Transverse colon (tissue), 4 donors: Measurements from ENCODE around the gene HIC2. TPM values are rescaled to one million over a fixed set of nuclear protein-coding genes. Genes with fewer than 3 reads are reported as not detected.
"Not testable (repeated sequence)": the region's sequence is repeated elsewhere in the genome, so short reads cannot be mapped to it uniquely, and the experiment has no call there.

ENCODE experiments used
- DNase-seq: peaks from one replicate; pipeline ENCODE4 v3.0.0-alpha.2; 2019
- H3K27ac ChIP-seq, 4 donors: fragments of 200-600 bp; sonication (generic); 2 replicates each; pipeline ENCODE4 v1.5.1; 2016 to 2018; ENCODE audit warnings: inconsistent platforms in 4 of 4
- H3K27me3 ChIP-seq: fragments of 200-600 bp; sonication (generic); 2 replicates; pipeline ENCODE4 v1.5.1; 2017; ENCODE audit warnings: inconsistent platforms
- H3K36me3 ChIP-seq, 4 donors: fragments of 200-600 bp; sonication (generic); 2 replicates each; pipeline ENCODE4 v1.5.1; 2017 to 2019; ENCODE audit warnings: inconsistent platforms in 4 of 4
- H3K4me1 ChIP-seq, 4 donors: fragments of 200-600 bp; sonication (generic); 2 replicates each; pipeline ENCODE4 v1.5.1; 2017 to 2020; ENCODE audit warnings: inconsistent platforms in 4 of 4
- H3K4me3 ChIP-seq, 4 donors: fragments of 200-600 bp; sonication (generic); 1 replicate in 1 of 4; 2 replicates in 3 of 4; pipeline versions ENCODE4 v1.5.1 to v1.6.1; 2017 to 2019; ENCODE audit warnings: inconsistent platforms in 4 of 4
- H3K9me3 ChIP-seq, 2 donors: fragments of 200-600 bp; sonication (generic); 2 replicates each; pipeline ENCODE4 v1.5.1; 2017 to 2019; ENCODE audit warnings: inconsistent platforms in 2 of 2
- WGBS, 2 donors: methylation state at CpG; one replicate each; pipeline ENCODE4 v1.1.5; 2018; ENCODE audit warnings: low coverage in 1 of 2; 5-methylcytosine and 5-hydroxymethylcytosine counted together
- in situ Hi-C, 4 donors: fragments of 200-750 bp; cut with MboI; loops; one replicate each; pipeline versions ENCODE4 v1.15.0 to v1.15.1; 2017; ENCODE audit warnings: low sequenced_read_pairs in 3 of 4, low pct_ligation_motif_present in 1 of 4, low pct_unique_long_range_greater_than_20kb in 1 of 4
- intact Hi-C: fragments of 100-400 bp; cut with DNase I; formaldehyde crosslinking; loops from one replicate; pipeline ENCODE4 v1.15.1; 2023; ENCODE audit warnings: low total_unique reads
- total RNA-seq, 4 donors: library from RNA; depleted of rRNA; stranded (reverse); fragments of >200 nt; gene quantifications; one replicate each; pipeline ENCODE4 v1.1.0, GENCODE V29; 2016

The HIC2 gene
- total RNA-seq, 4 donors from 2014 or later: 7.2 to 71.4 (median 9.2) TPM

DNA sequence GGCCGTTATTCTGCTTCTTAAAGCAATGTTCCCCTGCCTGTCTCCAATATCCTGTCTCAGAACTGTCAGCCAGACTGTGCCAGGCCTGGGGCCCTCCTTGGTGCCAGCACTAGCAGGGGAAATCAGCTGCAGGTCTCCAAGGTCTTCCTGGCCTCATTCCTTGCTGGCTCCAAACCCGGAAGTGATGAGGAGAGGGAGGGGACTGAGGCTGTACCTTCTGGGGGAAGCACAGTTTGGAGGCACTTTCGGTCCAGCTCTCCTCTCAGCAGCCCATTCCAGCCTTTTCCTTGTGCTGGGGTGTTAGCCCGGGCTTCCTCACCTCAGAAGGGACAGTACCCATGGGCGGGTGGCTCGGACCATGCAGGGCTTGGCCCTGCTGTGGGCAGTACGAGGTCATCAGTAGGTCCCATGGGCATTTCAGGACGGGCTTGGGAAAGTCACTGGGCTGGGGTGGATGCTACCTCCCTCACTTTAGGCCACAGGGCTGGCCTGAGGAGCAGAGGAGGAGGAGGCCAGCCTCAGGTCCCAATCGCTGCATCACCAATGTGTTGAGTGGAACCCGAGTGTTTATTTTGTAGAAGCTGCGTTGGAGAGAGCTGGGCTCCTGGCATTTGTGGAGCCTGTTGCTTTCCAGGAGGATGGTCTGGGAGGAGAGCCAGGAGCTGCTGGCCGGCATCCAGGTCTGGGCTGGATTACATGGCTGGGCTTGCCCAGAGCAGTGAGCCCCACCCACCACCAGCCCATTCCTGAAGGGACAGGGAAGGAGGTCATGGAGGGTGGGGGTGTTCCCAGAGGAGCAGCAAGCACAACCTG lies 19.0 kb downstream of the HIC2 start:
- in situ Hi-C loops, H3K4me3 ChIP-seq, H3K4me1 ChIP-seq, DNase-seq, intact Hi-C loops, H3K36me3 ChIP-seq, H3K9me3 ChIP-seq, H3K27me3 ChIP-seq: not testable (repeated sequence)
- peak overlapping the region in 3 of 4 donors; percentile 66 to 74 (median 67) for H3K27ac ChIP-seq
- WGBS, 2 donors: no CpG with 5 or more reads among the region's 12 CpGs

DNA sequence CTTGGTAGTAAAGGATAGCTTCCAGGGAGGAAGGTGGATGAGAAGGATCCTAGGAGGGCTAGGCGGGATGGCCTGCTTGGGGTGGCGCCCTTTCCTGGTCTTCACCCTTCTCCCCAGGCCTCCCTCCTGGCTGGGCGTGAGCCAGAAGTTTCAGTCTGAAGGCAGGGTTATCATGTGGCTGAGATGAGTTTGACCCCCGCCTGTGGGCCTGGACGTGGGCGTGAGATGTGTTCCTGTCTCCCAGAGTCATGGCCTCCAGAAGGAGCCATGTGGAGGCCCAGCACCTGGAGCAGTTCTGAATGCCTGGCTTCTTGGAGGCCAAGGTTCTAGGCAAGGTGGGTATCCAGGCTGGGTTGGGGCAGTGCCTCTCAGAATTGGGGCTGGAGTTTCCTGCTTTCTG lies 20.8 kb downstream of the HIC2 start:
- intact Hi-C loops, H3K4me3 ChIP-seq, in situ Hi-C loops, H3K27me3 ChIP-seq, H3K9me3 ChIP-seq, DNase-seq, H3K27ac ChIP-seq, H3K4me1 ChIP-seq, H3K36me3 ChIP-seq: not testable (repeated sequence)
- 93% methylated on average over 4 of the region's 6 CpGs; no CpG with 5 or more reads in 1 of the 2 donors for WGBS, 2 donors

DNA sequence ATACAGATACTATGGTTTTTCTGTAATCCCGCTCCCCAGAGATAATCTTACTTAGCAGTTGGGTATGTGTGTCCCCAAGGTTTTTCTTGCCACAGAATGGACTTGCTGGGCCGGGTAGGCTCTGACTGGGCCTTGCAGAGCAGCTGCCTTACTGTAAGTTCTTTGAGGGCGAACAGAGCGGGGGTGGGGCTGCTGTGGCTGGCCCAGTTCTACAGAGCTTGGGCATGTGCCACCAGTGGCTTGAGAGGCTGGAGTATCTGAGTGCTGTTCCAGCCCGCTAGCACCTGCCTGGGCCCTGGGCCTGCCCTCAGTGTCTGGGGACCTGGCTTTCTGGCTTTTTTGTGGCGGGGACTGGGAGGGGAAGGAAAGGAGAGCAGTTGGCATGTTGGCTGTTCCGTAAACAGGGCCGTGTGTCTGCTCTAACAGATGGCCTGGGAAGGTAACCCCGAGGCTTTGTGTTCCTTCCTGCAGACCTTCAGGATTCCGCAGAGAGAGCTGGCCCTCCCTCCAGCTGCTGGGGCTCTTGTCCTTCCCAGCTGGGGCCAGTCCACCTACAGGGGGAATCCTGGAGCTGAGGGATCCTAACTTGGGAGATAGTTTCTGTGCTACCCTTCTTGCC lies 23.0 kb downstream of the HIC2 start:
- H3K36me3 ChIP-seq, H3K4me3 ChIP-seq, H3K9me3 ChIP-seq, intact Hi-C loops, H3K27ac ChIP-seq, H3K27me3 ChIP-seq, in situ Hi-C loops, H3K4me1 ChIP-seq, DNase-seq: not testable (repeated sequence)
- no CpG with 5 or more reads among the region's 10 CpGs for WGBS, 2 donors

DNA sequence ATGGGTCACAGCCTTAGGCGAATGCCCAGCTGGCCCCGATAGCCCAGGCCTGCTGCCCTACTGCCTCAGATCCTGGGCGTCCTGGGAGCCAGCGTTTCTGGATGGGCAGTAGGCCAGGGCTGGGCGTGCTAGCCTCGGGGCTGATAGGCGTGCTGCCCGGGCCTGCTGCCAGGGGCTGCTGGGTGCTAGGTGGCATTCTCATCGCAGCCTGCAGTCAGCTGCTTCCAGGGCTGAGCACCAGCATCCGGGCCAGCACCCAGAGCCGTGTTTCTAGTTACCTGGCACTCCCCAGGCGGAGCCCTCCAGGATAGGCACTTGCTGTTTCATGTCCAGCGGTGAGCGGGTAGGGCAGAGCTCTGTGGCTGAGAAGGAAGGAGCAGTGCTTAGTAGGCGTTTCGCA lies 23.5 kb downstream of the HIC2 start:
- H3K9me3 ChIP-seq, H3K36me3 ChIP-seq, intact Hi-C loops, H3K27me3 ChIP-seq, H3K4me3 ChIP-seq, H3K27ac ChIP-seq, in situ Hi-C loops, H3K4me1 ChIP-seq, DNase-seq: not testable (repeated sequence)
- WGBS, 2 donors: no CpG with 5 or more reads among the region's 16 CpGs

DNA sequence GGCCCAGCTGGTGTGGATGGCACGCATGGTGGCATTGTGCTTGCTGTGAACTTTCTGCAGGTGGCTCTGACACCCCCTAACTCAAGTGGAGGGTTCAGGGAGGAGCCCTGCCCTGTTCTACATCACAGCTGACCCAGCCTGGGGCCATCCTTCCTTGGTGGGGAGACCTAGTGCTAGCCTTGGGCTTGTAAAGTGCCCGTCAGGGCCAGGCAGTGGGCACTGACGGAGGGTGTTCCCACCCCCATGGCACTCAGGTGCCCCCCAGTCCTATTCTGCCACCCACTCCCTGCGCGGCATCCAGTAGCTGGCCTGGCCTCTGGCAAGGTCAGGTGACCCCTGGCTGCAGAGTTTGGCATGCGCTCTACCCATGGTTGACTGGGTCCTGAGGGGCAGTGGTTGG lies 24.0 kb downstream of the HIC2 start:
- in situ Hi-C loops, intact Hi-C loops: not testable (repeated sequence)

DNA sequence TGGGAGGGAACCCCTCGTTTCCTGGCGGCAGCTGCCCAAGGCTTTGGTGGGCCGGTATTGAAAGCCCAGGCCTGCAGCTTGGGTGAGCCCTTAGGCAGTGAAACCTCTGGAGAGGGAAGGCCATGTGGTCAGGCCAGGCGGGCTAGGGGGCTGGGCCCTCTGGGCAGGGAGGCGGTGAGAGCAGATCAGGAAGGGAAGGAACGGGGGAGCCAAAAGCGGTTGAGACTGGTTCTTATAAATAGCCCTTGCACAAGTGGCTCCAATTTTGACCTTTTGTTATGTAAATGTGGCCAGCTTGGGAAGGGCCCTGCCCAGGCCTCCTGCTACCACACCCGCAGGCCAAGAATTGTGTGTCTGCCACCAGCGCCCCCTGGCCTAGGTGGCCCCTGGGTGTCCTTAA lies 25.0 kb downstream of the HIC2 start:
- intact Hi-C loops, H3K36me3 ChIP-seq, DNase-seq, H3K4me3 ChIP-seq, in situ Hi-C loops, H3K27ac ChIP-seq, H3K9me3 ChIP-seq, H3K4me1 ChIP-seq, H3K27me3 ChIP-seq: not testable (repeated sequence)
- WGBS, 2 donors: no CpG with 5 or more reads among the region's 9 CpGs

More for the DNA sequence above, 24.0 kb downstream of the HIC2 start:
- H3K4me3 ChIP-seq, DNase-seq, H3K36me3 ChIP-seq, H3K27ac ChIP-seq, H3K9me3 ChIP-seq, H3K4me1 ChIP-seq, H3K27me3 ChIP-seq: not testable (repeated sequence)
- 100% methylated on average over 2 of the region's 6 CpGs; no CpG with 5 or more reads in 1 of the 2 donors for WGBS, 2 donors

DNA sequence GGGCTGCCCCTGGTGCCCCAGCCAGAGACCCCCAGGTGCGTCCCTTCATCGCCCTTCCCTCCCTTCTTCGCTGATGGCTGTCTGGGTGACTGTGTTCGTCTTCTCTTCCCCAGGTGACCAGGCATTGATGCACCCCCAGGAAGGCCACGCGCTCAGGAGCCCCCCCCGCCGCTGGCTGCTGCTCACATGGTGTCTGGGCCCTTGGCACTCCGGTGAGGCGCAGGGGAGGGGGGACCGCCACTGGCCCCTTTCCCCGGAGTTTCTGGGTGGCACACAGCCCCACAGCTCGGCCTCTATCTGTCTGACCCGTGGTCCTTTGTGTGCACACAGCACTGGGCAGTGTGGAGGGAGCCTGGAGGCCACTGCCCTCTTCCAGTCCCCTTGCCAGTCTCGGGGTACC lies 25.5 kb downstream of the HIC2 start:
- H3K36me3 ChIP-seq, H3K4me1 ChIP-seq, H3K9me3 ChIP-seq, H3K27ac ChIP-seq, H3K4me3 ChIP-seq, in situ Hi-C loops, intact Hi-C loops, DNase-seq, H3K27me3 ChIP-seq: not testable (repeated sequence)
- WGBS, 2 donors: 100% methylated on average over 1 of the region's 15 CpGs; no CpG with 5 or more reads in 1 of the 2 donors
